Erythroblast (primary cell): Measurements from ENCODE around the gene MTHFD1.

Source experiments
- GATA1 ChIP-seq: IDR thresholded peaks from 2 replicates; pipeline ENCODE4 v1.6.1; 2011; ENCODE audit warnings: low read depth, mild to moderate bottlenecking, control low read depth, low read length, moderate library complexity
- POLR2A ChIP-seq: IDR thresholded peaks from 2 replicates; pipeline ENCODE4 v1.6.1; 2011; ENCODE audit warnings: mild to moderate bottlenecking, low read length

- TF ChIP-seq POLR2A (no peak), GATA1 (no peak)
These were observed 56.0 kb downstream of the MTHFD1 start for GRCh38 chr14:64444140-64444539.
